Measurements from ENCODE around the gene MYF6. TPM values are rescaled to one million over a fixed set of nuclear protein-coding genes. Genes with fewer than 3 reads are reported as not detected.

Gene MYF6
- total and polyA plus RNA-seq, 9 of the 15 experiments (the other 6 are each of a cell fraction or from before 2014, with no cell fraction given): not detected

DNA sequence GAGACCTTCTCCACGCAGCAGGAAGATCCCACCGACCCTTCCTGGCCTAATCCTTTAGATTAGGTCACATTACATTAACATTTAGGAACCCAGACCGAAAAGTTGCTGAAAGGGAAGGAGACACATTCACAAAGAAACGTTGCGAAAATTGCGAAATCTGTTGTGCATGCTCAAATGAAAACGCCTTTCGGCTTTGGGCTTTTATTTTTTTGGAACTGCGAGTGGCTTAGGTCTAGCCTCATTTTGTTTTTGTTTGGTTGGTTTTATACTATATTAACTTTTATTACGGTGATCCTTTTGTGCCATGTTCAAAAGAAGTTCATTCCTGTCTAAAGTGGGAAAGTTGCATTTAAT, 1.5 kb downstream of the MYF6 start:
- Histone ChIP-seq H3K9me3 (replicated peaks; ENCODE audit: control insufficient read depth, insufficient read depth, low read depth, low read length) (no peaks in the 10 kb centered on the region), H3K79me2 (ENCODE audit: control insufficient read depth, insufficient read depth, low read length) (no peaks in the 10 kb centered on the region), H3K9me1 (ENCODE audit: control insufficient read depth, insufficient read depth, low read length) (no peaks in the 10 kb centered on the region), H3K27me3 (ENCODE audit: control insufficient read depth in 2 of 2, insufficient read depth in 2 of 2, low read length in 2 of 2) (no peaks in the 10 kb centered on the region), H3K4me1 (replicated peaks in 1 of 2; ENCODE audit: control insufficient read depth in 2 of 2, insufficient read depth in 2 of 2, low read length in 2 of 2) (no peaks in the 10 kb centered on the region), H3K27ac (ENCODE audit: extremely low read depth, low read depth, low read length) (no peak overlapping the region), H3K9ac (ENCODE audit: insufficient read depth in 1 of 2, low read depth in 2 of 2, low read length in 2 of 2) (no peak overlapping the region), H3K4me3 (no peak overlapping the region), H3K36me3 (ENCODE audit: control insufficient read depth, insufficient read depth, low read length) (no peaks in the 10 kb centered on the region), H2AFZ (ENCODE audit: low read depth, low read length) (no peak overlapping the region), H4K20me1 (replicated peaks; ENCODE audit: control insufficient read depth, insufficient read depth, low read length) (no peaks in the 10 kb centered on the region), H3K4me2 (ENCODE audit: insufficient read depth, low read length) (no peak overlapping the region)
- ChIA-PET POLR2A (no interaction called here), CTCF (ENCODE audit: low intra/inter-chr PET ratio) (no interaction called here)
- in situ Hi-C loops (cut with MboI): no loop called here
- DNase-seq (ENCODE audit: extremely low read depth in 1 of 4, low spot score in 3 of 4): no peak
- no peak for TF ChIP-seq ZNF324 (CRISPR knock-in tag; IDR thresholded peaks at IDR 0.05)
- TF ChIP-seq DACH1 (IDR thresholded peaks at IDR 0.05; ENCODE audit: partially characterized antibody): no peak
- no peak for TF ChIP-seq ELF2 (CRISPR knock-in tag; IDR thresholded peaks at IDR 0.05)
- TF ChIP-seq MTA2 (IDR thresholded peaks at IDR 0.05; ENCODE audit: low read depth): no peak
- no peak for TF ChIP-seq ZNF507 (tag; conservative IDR thresholded peaks at IDR 0.05)
- no peak for TF ChIP-seq SIRT6 (IDR thresholded peaks at IDR 0.05; ENCODE audit: low read depth, low read length)
- TF ChIP-seq ARID2 (IDR thresholded peaks at IDR 0.05): no peak
- TF ChIP-seq, protein P1, sequence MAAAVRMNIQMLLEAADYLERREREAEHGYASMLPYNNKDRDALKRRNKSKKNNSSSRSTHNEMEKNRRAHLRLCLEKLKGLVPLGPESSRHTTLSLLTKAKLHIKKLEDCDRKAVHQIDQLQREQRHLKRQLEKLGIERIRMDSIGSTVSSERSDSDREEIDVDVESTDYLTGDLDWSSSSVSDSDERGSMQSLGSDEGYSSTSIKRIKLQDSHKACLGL (CRISPR knock-in tag; IDR thresholded peaks at IDR 0.05; ENCODE audit: borderline replicate concordance, poor library complexity, severe bottlenecking): no peak
- no peak for TF ChIP-seq ELF1 (tag; IDR thresholded peaks at IDR 0.05)
- TF ChIP-seq ATF7 (IDR thresholded peaks at IDR 0.05): no peak
- no peak for TF ChIP-seq ERF (CRISPR knock-in tag; IDR thresholded peaks at IDR 0.05)
- intact Hi-C loops (cut with micrococcal nuclease): no loop called here
- no peak for ATAC-seq
- WGBS (ENCODE audit: insufficient coverage, low coverage, missing lambda C conversion rate): 2% methylated on average over 8 of the region's 10 CpGs
- FAIRE-seq: no peak
- BruUV-seq (replicated peaks): no TSS peak
